Measurements from ENCODE around the gene CCDC9B. TPM values are rescaled to one million over a fixed set of nuclear protein-coding genes. Genes with fewer than 3 reads are reported as not detected.

Gene CCDC9B
- total and polyA plus RNA-seq, 11 donors = 38.0 to 165 (median 119) TPM

DNA sequence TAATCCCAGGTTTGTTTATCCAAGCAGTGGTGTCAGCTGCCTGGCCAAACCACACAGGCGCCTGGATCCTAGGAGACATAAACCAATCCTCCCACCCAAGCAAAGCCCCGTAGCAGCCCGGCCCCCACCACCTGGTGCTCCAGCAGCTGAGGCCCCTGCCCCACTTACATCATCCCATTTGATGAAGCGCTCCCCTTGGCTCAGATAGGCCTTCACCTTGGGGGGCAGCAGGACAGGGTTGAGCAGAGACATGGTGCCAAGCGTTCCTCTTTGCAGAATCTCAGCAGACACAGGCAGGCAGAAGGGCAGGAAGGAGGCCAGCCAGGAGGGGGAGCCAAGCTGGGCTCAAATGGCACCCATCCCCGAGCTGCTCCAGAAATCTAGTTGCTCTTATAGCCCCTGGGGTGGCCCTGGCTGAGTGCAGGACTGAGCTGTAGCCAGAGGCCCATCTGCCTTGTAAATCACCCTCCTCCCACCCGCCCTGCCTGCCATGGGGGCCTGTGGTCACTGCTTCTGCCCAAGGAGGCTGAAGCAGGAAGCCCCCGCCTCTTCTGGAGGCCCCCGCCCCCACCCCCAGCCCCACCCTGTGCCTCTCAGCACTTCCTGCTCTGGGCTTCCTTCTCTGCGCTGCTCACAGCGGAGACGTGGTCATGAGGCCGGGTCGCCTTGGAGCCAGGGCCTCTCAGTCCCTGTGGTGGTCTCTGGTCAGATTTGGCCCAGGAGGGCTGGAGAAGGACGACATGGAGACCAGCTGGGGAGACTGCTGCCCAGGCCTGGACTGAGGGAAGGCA is 33.1 kb downstream of the CCDC9B start, which contains the start of gene PLCB2:
TSS of gene PLCB2 (minus strand) at position 515 of the 791 bp plus-strand sequence. CDS start at position 252, 263 bp downstream.
- peaks cover 0 to 6% (median 0%) of the 10 kb centered on the region in 9 donors for H3K27me3 ChIP-seq
- TF ChIP-seq POLR2A (IDR thresholded peaks at IDR 0.05) (no peak), CTCF (IDR thresholded peaks at IDR 0.05) (peak in 7 of 12 donors; percentile 4 to 38 (median 24))
- DNase-seq (peak; percentile 43 to 81 (median 52)), ATAC-seq (peak; percentile 39 to 63 (median 57))
- H3K27ac ChIP-seq = peak within 1 kb of the TSS in 5 of 12 donors; percentile 54 to 95 (median 63)
- peak within 1 kb of the TSS in 10 of 12 donors; percentile 9 to 65 (median 33) for H3K4me3 ChIP-seq
- intact Hi-C loops (cut with DNase I) = loop anchor here in 1 of 10 donors (2.0 kb wide), 1 partner anchor 29 kb away; no protein-coding TSS in a partner anchor
- H3K36me3 ChIP-seq = peaks cover 0 to 12% (median 0%) of the 10 kb centered on the region in 9 donors
- H3K4me1 ChIP-seq = peaks cover 0 to 25% (median 0%) of the 10 kb centered on the region in 12 donors
- WGBS, 4 donors = 57 to 71% (median 60%) methylated on average over 11 to 15 of the region's 15 CpGs
- H3K9me3 ChIP-seq = no peaks in the 10 kb centered on the region

DNA sequence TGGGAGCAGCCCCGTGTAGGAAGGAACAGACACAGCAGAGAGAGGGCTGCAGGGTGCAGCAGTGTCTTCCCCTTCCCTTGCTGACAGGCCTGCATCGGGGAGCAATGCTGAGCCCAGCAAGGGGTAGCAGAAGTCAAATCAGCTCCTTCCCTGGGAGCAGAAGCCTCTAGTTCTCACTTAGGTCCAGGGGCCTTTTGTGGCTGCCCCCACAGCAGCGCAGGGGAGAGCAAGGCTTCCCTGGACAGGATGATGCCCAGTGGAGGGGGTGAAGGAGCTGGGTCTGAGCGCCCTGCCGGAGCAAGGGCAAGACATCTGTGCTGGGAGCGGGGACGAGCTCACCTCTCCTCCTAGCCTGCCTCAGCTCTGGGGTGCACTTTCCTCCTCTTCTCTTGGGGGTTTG is 33.8 kb downstream of the CCDC9B start:
- Histone ChIP-seq H3K36me3 (peaks cover 0 to 19% (median 0%) of the 10 kb centered on the region in 9 donors), H3K9me3 (no peaks in the 10 kb centered on the region), H3K27me3 (no peaks in the 10 kb centered on the region), H3K4me1 (peaks cover 0 to 30% (median 0%) of the 10 kb centered on the region in 12 donors), H3K4me3 (peak overlapping the region in 10 of 12 donors; percentile 9 to 65 (median 33)), H3K27ac (peak overlapping the region in 2 of 12 donors; percentile 69 to 95)
- ATAC-seq = no peak
- intact Hi-C loops (cut with DNase I) = no loop called here
- DNase-seq = no peak
- WGBS, 4 donors = 79 to 88% (median 82%) methylated on average over 5 to 7 of the region's 7 CpGs
- TF ChIP-seq POLR2A (IDR thresholded peaks at IDR 0.05) = no peak
- TF ChIP-seq CTCF (IDR thresholded peaks at IDR 0.05) = no peak

- ATAC-seq (peak in 2 of 4 donors; percentile 7 to 12), DNase-seq (no peak)
- no peaks in the 10 kb centered on the region for H3K9me3 ChIP-seq
- TF ChIP-seq POLR2A (IDR thresholded peaks at IDR 0.05) = no peak
- TF ChIP-seq CTCF (IDR thresholded peaks at IDR 0.05) = no peak
- H3K36me3 ChIP-seq = peaks cover 0 to 25% (median 0%) of the 10 kb centered on the region in 9 donors
- no peaks in the 10 kb centered on the region for H3K27me3 ChIP-seq
- H3K4me3 ChIP-seq = peak overlapping the region in 8 of 12 donors; percentile 9 to 65 (median 36)
- intact Hi-C loops (cut with DNase I) = no loop called here
- H3K4me1 ChIP-seq = peaks cover 0 to 35% (median 1%) of the 10 kb centered on the region in 12 donors
- WGBS, 4 donors = 87 to 95% (median 90%) methylated on average over 5 of the region's 5 CpGs
- H3K27ac ChIP-seq = peak overlapping the region in 1 of 12 donors; percentile 95
These were observed 34.4 kb downstream of the CCDC9B start for GRCh38 chr15:40306371-40306770.

GRCh38 chr15:40305281-40305680 is 35.5 kb downstream of the CCDC9B start:
- no peak for DNase-seq
- intact Hi-C loops (cut with DNase I) = no loop called here
- no peak for ATAC-seq

More at GRCh38 chr15:40305281-40305680, 35.5 kb downstream of the CCDC9B start:
- no peak overlapping the region for H3K4me3 ChIP-seq
- H3K36me3 ChIP-seq = peaks cover 0 to 35% (median 0%) of the 10 kb centered on the region in 9 donors
- H3K4me1 ChIP-seq = peaks cover 0 to 43% (median 6%) of the 10 kb centered on the region in 12 donors
- TF ChIP-seq POLR2A (IDR thresholded peaks at IDR 0.05) (no peak), CTCF (IDR thresholded peaks at IDR 0.05) (no peak)
- H3K9me3 ChIP-seq = peaks cover 0 to 5% (median 0%) of the 10 kb centered on the region in 12 donors
- WGBS, 4 donors = 82 to 98% (median 96%) methylated on average over 4 of the region's 4 CpGs
- H3K27ac ChIP-seq = no peak overlapping the region
- H3K27me3 ChIP-seq = no peaks in the 10 kb centered on the region
